Stimulated activated CD8-positive, alpha-beta memory T cell treated with anti-CD3 and anti-CD28 coated beads, Interleukin-2, amount 100 ng/mL, for 48 hours (primary cell): Measurements from ENCODE around the gene KCNH3.

Source experiments
- DNase-seq, 2 donors: peaks; one replicate each; pipeline ENCODE4 v3.0.0-alpha.2; 2020; ENCODE audit warnings: low read depth in 2 of 2

Gene KCNH3

DNA sequence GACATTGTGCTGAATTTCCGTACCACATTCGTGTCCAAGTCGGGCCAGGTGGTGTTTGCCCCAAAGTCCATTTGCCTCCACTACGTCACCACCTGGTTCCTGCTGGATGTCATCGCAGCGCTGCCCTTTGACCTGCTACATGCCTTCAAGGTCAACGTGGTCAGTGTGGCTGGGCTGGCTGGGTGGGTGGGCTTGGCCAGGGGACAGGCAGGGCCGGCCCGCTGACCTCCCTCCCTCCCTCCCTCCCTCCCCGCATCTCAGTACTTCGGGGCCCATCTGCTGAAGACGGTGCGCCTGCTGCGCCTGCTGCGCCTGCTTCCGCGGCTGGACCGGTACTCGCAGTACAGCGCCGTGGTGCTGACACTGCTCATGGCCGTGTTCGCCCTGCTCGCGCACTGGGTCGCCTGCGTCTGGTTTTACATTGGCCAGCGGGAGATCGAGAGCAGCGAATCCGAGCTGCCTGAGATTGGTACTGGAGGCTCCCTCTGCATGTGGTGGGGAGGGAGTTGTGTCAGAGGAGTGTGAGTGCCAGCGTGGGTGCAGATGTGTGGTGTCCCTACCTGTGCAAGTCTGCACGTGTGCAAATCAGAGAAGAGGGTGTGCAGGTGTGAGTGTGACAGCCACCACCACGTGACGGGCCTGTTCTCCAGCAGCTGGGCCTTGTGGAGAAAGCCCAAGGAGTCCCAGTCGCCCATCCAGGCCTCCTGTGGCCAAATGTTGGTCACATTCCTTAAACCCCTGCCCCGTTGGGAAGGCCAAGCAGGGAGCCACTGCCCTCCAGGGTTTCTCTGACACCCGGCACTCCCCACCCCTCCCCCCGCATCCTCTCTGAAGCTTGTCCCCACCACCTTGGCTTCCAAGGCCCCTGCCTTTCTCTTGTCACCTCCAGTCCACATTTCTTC lies 5.3 kb downstream of the KCNH3 start:
- DNase-seq = no peak

DNA sequence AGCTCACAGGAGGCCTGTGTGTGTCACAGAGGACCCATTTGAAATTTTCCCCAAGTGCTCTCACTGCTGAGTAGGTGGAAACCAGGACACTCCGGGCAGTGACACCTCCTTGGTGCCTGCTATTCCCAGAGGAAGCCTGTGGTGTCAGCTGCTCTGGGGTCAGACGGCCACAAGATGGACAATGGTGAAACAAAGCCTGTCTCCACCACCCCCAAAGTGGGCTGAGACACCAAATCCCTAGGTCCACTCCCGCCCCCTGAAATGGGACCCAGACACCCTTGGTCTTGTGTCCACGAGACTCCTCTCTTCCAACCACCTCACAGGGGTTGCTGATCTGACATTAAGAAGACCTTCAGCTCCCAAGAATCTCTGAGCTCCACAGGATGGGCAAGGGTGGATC lies 7.0 kb downstream of the KCNH3 start:
- DNase-seq = no peak

DNA sequence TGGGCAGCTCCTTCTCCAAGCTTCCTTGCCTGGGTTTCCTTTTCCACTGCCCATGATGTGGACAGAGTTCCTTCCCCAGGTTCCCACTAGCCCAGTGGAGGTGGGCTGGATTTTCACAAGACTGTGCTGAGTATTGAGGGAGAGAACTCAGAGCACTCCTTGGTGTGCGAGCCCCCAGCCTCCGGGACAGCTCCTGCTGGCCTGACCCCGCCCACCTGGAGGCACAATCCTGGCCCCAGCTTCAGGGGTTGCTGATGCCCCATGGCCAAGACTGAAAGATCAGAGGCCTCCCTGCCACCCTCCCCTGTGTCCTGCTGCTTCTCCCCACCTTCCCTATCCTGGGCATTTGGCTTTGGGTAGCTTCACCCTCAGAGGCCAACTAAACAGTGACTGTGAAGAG lies 7.7 kb downstream of the KCNH3 start:
- DNase-seq = no peak

DNA sequence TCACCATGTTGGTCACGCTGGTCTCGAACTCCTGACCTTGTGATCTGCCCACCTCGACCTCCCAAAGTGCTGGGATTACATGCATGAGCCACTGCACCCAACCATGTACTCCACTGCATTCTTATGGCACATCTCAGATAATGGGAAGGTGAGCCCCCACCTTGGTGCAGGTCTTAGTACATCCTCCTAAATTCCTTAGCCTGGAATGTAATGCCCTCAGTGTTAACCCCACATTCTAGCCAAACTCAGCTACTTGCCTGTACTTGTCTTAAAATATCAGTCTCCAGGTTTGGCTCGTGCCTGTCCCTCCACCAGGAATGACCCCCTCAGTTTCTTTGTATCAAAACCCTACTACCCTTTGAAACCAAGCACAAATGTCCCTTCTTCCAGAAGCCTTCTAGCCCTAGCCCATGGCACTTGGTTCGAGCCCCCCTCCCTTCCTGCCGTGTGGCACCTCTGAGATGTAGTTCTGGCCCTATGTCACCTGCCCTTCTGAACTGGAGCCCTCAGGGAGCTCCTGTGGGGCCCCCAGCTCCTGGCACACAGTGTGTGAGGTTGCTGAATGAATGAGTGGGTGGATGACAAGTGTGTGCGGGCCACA lies 8.4 kb downstream of the KCNH3 start:
- DNase-seq = no peak

DNA sequence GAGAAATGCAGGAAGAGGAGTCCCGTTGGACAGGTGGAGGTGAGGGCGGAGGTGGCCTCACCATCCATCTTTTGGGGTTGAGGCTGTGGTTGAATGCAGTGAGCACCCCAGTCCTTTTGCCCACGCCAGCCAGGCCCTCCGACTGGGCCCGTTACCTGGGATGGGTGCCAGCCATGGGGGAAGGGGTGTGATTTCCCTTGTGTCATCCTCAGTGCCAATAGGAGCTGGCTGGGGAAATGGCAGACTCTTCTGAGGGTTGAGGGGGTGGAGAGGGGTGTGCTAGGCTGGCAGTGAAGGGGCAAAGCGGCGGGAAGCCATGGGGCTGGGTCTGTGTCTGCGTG lies 9.6 kb downstream of the KCNH3 start:
- DNase-seq = no peak

DNA sequence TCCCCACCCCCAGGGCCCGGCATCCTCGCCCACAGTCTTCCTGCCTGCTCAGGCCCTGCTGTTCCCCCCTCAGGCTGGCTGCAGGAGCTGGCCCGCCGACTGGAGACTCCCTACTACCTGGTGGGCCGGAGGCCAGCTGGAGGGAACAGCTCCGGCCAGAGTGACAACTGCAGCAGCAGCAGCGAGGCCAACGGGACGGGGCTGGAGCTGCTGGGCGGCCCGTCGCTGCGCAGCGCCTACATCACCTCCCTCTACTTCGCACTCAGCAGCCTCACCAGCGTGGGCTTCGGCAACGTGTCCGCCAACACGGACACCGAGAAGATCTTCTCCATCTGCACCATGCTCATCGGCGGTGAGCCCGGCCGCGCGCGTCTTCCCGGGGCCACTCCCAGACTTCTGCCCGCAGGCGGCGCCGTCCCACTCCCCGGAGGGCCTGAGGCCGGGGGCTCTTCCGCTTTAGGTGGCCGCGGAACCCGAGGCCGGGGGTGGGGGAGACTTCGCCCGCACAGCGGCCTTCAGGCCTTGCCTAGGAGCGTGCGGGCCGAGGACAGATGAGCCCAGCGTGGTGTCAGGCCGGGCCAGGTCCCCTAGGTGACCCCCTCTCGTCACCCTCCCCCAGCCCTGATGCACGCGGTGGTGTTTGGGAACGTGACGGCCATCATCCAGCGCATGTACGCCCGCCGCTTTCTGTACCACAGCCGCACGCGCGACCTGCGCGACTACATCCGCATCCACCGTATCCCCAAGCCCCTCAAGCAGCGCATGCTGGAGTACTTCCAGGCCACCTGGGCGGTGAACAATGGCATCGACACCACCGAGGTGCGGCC lies 10.2 kb downstream of the KCNH3 start:
- peak in 1 of 2 donors; percentile 14 for DNase-seq

DNA sequence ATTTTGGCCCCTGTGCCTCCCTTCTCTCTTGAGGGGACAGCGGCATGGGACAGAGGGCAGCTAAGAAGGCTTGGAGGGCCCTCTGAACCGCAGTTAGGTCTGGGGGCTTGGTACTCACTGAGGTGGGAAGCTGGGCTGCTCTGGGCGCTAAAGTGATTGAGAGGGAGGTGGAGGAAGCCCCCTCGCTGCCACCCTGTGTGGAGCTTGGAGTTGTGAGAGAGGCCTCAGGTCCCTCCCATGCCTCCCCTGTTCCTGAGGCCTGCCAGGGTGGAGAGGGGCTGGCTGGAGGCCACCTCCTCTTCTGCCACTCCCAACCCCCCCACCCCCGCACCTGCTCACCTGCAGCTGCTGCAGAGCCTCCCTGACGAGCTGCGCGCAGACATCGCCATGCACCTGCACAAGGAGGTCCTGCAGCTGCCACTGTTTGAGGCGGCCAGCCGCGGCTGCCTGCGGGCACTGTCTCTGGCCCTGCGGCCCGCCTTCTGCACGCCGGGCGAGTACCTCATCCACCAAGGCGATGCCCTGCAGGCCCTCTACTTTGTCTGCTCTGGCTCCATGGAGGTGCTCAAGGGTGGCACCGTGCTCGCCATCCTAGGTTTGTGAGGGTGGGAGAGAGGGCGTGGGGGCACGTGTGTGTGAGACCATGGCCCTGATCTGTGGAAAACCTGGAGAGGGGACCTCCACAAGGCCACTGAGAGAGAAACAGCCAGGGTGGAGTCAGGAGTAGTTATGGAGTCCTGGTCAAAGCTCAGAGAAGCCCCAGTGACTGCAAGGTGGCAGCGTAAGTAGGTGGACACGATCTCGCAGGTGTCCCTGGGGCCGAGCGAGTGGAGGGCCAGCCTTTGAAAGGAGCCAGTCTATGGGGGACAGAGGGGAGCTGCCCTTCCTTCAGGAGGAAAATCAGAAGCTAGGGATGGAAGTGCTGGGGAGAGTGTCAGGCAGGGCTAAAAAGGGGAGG lies 11.2 kb downstream of the KCNH3 start:
- no peak for DNase-seq

DNA sequence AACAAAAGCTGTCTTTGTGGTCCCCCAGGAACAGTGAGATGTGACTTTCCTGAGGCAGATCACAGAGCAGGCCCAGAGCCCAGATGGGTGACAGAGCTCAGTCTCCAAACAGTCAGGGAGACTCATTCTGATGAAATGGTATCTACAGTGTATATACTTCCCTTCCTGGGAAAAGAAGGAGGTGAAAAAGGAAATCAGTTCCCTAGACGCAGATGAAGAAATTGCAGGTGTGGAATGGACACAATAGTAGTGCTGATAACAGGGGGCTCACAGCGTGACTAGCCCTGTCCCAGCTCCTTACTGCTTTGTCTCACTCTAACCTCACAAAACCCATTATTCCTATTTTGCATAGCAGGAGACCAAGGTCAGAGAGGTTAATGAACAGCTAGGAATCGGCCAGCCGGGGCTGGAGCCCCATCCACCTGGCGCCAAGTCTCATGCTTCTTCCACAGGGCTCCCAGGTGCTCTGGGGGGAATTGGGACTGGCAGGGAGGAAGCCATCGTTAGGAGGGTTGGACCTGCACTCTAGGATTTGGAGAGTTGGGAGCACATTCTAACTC lies 11.9 kb downstream of the KCNH3 start:
- no peak for DNase-seq

DNA sequence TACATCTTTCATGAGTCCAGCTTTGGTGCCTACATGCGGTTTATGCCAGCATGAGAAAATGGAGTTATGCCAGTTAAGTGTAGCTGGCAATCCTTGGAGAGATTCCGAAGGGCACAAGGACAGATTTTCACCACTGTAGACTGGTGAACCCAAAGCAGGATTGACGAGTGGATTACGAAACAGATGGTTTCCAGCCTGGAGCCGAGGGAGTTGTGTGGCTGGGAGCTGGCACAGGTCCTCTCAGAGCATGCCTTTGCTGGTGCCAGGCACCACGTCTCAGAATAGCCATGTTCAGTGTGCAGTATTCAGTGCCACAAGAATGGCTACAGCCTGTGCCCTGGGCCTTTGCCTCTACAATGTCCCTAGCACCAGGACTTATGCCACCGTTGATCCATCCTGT lies 13.2 kb downstream of the KCNH3 start:
- DNase-seq = no peak

DNA sequence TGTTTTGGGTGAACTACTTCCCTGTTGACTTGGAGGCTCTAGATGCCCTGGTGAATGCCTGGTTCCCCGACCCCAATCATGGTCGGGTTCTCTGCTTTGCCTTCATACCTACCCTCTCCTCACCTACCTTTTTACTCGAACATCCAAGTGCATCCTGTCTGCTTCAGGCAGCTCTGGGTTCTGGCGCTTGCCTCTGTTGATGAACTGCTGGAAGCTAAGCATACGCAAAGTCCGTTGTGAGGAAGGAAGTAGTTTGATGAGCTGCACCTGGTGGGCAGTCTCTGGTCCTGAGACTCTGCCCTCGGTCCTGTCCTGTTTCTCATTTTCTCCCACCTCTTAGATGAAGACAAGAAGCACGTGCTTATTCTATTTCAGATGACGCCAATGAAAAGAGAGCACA lies 13.6 kb downstream of the KCNH3 start:
- DNase-seq = no peak

DNA sequence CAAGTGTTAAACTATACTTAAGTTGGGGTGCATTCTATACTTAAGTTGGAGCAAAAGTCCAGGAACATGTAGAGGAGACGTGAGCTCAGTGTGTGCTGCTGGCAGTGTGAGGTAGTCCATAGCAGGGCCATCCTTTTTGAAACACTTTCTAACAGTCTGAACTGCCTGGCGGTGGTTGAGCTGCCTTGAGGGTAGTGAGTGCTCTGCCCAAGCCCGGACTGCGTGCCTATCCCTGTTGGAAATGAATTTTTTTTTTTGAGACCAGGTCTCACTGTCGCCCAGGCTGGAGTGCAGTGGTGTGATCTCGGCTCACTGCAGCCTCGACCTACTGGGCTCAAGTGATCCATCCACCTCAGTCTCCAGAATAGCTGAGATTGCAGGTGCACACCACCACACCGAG lies 14.1 kb downstream of the KCNH3 start:
- no peak for DNase-seq

DNA sequence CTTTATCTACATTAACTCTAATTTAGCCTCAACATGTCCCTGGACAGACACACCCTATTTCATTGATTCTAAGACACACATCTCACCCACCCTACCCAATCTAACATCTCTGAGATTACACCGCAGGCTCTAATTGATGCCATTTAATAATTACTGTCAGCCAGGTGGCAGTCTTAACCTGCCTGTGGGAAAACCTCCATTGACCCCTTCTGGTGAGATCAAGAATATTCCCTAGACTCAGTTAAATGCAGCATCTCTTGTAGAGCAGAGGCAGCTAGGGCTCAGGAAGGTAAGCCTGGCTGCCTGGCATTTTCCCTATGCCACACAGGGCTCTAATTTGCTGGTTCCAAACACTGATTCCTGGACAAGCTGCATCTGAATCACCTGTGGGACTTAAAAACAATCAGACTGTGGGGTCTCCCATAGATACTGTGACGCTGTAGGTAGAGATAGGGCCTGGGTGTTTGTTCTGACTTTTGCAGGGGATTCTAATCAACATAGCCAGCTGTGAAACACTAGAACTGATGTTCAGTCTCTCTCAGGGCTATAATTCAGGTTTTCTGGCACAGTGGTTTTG lies 14.8 kb downstream of the KCNH3 start:
- DNase-seq = no peak

DNA sequence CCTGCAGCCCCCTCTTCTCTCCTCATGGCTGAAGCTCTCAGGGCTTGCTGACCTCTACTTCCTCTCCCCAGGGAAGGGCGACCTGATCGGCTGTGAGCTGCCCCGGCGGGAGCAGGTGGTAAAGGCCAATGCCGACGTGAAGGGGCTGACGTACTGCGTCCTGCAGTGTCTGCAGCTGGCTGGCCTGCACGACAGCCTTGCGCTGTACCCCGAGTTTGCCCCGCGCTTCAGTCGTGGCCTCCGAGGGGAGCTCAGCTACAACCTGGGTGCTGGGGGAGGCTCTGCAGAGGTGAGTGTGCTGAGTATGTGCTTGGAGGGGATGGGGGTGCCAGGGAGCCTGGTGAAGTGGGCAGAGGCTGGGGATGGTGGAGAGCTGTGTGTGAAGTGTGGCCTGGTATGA lies 15.4 kb downstream of the KCNH3 start:
- DNase-seq = no peak

DNA sequence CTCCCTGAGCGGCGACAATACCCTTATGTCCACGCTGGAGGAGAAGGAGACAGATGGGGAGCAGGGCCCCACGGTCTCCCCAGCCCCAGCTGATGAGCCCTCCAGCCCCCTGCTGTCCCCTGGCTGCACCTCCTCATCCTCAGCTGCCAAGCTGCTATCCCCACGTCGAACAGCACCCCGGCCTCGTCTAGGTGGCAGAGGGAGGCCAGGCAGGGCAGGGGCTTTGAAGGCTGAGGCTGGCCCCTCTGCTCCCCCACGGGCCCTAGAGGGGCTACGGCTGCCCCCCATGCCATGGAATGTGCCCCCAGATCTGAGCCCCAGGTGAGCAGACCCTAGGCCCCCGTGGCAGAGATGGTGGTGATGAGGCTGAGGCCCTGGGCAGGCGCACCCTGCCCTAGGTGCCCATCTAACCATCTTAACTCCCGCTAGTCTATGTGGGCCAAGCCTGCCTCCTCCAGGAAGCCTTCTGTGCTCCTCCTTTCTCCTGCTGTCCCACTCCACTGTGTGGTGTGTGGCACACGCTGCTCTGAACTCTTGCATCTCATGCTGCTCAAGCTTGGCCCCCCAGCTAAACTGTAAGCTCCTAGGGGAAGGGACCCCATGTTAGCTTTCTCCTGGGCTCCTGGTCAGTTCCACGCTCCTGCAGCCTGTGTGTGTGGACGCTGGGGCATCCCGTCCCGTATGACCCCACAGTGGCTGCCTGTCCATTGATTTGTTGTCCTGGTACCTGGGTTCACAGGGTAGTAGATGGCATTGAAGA lies 17.0 kb downstream of the KCNH3 start:
- no peak for DNase-seq

DNA sequence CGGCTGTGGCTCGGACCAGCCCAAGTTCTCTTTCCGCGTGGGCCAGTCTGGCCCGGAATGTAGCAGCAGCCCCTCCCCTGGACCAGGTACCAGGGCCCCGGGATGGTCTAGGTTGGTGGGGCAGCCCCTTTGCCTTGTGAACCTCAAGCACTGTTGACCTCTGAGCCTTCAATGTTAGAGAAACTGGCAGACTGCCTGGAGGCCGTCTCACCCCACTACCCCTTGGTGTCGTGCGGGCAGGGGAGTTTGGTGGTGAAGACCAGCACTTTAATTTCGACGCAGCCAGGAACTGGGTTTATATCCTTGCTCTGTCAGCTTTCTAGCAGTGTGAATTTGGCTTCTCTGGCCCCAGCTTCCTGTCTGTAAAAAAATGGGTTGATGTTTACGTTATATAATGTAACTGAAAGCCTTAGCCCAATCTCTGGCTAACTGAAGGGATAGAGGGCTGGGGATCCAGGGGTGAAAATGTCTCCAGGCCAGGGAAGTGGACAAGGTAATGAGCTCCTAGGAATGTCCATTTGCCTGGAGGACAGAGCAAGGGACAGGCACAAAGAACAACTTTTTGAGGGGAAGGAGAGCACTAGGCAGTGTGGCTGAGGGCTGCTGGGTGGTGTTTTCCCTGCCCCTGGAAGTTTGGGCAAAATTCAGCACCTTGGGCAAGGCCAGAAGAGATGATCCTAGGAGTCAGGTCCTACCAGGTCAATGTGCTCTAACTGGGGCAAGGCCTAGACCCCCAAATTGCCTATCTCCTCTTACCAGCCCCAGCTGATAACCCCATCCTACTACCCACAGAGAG lies 17.8 kb downstream of the KCNH3 start:
- no peak for DNase-seq

DNA sequence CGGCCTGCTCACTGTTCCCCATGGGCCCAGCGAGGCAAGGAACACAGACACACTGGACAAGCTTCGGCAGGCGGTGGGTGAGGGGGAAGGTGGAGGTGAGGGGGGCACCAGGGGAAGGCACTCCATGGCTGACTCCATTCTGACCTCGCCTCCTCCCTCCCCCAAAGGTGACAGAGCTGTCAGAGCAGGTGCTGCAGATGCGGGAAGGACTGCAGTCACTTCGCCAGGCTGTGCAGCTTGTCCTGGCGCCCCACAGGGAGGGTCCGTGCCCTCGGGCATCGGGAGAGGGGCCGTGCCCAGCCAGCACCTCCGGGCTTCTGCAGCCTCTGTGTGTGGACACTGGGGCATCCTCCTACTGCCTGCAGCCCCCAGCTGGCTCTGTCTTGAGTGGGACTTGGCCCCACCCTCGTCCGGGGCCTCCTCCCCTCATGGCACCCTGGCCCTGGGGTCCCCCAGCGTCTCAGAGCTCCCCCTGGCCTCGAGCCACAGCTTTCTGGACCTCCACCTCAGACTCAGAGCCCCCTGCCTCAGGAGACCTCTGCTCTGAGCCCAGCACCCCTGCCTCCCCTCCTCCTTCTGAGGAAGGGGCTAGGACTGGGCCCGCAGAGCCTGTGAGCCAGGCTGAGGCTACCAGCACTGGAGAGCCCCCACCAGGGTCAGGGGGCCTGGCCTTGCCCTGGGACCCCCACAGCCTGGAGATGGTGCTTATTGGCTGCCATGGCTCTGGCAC lies 18.5 kb downstream of the KCNH3 start:
- no peak for DNase-seq

DNA sequence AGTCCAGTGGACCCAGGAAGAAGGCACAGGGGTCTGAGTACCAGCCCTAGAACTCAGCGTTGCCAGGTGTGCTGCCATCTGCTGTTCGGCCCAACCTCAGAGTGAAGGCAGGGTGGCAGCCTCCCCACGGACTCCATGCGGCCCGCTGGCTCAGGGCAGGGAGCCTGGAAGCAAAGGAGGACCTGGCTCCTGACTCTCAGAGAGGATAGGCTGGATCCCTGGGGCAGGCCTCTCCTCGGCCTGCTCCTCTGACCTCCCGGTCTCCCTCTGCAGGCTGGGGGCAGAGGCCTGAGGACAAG lies 19.0 kb downstream of the KCNH3 start:
- DNase-seq = no peak

DNA sequence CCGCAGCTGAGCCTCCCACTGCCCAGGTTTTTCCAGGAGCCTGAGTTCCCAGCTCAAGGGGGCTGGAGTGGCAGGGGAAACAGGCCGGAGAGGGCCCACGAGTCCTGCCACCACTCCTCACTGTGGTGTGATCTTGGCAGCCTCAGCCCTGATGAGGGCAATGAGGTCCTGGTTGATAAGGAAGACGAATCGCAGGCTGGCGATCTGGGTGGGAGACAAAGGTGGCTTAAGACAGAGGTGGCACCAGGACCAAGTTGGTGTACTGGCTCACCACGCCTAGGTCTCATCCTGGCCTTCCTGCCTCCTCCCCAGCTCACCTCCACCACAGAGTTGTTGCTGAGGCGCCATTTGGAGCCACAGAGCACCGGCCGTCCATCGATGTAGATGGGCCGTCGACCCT lies 19.7 kb downstream of the KCNH3 start:
- no peak for DNase-seq
